GM08714 (cell line): Measurements from ENCODE around the gene EXOC1.
"Not testable (repeated sequence)": the region's sequence is repeated elsewhere in the genome, so short reads cannot be mapped to it uniquely, and the experiment has no call there.

Experiments
- H3K4me3 ChIP-seq: fragments of 200-500 bp; sonication (Bioruptor generic); 2 replicates; pipeline ENCODE4 v1.5.1; 2014; ENCODE audit warnings: mild to moderate bottlenecking, low read length, inconsistent platforms
- ZNF274 ChIP-seq: IDR thresholded peaks from 2 replicates; pipeline ENCODE4 v1.6.1; 2012; ENCODE audit warnings: mild to moderate bottlenecking, low read depth, low read length

Gene EXOC1

DNA sequence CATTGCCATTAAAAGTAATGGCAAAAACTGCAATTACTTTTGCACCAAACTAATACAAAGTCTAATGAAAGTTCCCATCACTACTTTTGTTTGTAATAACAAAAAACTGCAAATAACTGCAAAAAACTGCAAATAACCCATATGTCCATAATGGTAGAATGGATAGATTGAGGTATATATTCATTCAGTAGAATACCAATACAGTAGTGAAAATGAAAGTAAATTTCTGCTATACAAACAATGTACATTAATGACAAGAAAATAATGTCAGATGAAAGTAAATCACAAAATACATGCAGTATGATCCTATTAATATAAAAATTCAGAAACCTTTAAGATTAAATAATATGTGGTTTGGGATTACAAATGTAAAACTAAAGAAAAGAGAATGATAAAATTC lies 54.0 kb downstream of the EXOC1 start:
- no peak for TF ChIP-seq ZNF274
- no peak overlapping the region for H3K4me3 ChIP-seq

DNA sequence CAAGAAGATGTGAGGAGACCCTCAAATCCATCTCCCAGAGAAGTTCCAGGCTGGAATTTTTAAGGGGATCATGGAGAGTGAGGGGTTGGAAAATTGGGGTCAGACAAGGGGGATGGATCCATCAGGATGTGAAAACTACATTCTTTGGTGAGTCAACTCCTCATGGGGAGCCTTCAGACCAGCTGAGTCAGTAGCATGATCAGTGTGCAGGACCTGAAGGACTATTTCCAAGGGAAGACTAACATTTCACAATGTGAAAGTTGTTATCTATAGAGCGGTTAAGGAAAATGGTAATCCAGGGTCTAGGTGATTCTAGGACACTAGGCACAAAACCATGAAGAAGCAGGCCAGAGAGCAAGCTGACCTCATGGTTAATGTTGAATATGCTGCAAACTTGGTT lies 56.7 kb downstream of the EXOC1 start:
- no peak overlapping the region for H3K4me3 ChIP-seq
- TF ChIP-seq ZNF274 = no peak

DNA sequence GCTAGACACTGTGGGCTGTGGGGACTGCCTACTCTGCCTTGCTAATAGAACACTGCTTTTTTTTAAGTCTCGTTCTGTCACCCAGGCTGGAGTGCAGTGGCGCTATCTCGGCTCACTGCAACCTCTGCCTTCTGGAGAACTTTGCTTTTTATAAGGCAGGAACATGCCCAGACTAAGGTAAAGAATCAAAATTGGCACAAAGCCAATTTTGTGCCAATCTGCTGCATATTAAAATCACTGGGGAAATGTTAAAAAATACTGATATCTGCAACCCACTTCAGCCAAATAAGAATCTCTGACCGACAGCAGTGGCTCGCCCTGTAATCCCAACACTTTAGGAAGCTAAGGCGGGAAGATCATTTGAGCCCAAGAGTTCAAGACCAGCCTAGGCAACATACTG lies 58.8 kb downstream of the EXOC1 start:
- H3K4me3 ChIP-seq = no peak overlapping the region
- no peak for TF ChIP-seq ZNF274

DNA sequence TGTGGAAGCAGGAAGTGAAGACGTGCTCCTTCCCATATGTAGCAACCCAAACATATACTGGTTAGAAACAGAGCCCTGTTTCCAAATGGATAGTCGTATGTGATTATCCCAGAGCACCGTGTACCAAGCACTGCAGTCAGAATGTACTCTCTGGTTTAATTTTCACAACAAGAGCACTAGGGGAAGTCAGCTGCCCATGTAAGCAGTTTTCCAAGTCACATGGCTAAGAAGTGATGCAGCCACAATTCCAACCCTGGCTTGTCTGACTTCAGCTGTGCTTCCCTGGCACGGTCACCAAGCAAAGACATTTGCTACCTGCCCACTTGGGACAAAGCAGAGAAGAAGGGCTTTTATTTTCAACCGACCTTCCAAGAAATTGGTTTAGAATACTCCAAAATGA lies 67.1 kb downstream of the EXOC1 start:
- no peak overlapping the region for H3K4me3 ChIP-seq
- TF ChIP-seq ZNF274 = no peak

DNA sequence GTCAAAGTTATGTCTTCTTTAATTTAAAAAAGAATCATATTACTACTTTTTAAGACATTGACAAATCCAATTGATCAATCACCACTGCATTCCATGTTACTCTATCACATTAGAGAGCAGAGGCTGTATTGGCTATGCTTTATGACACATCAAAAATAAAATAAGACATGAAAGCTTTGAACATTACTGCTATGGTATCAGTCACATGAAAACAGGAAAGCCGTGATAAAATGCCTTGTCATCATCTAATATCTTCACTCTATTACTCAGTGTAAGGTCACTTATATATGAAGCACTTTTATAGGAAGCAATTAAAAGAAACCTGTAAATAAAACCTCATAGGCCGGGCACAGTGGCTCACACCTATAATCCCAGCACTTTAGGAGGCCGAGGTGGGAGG lies 67.6 kb downstream of the EXOC1 start:
- no peak for TF ChIP-seq ZNF274
- H3K4me3 ChIP-seq = no peak overlapping the region

DNA sequence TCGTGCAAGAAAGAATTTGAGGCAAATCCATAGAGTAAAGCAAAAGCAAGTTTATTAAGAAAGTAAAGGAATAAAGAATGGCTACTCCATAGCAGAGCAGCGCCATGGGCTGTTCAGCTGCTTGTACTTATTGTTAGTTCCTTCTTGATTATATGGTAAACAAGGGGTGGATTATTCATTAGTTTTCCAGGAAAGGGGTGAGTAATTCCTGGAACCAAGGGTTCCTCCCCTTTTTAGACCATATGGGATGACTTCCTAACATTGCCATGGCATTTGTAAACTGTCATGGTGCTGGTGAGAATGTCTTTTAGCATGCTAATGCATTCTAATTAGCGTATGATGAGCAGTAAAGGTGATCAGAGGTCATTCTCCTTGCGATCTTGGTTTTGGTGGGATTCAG lies 71.8 kb downstream of the EXOC1 start:
- H3K4me3 ChIP-seq = no peak overlapping the region
- no peak for TF ChIP-seq ZNF274

DNA sequence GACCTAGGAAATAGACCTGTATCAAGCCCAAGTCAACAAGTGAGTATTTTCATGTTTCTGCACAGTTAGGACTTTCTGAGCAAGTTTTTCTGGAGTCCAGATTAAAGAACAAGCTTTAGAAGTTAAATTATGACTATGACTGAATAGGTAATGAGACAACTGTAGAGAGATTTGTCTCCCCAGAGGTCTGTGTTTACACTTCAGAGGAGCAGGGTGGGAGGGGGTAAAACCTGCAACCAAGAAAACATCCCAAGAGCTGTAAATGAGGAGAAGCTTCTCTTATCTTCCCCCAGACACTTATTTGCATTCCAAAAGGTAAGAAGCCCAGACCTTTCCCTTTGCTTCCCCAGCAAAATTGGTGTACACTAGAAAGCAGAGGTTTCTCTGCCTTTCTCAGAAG lies 73.2 kb downstream of the EXOC1 start:
- TF ChIP-seq ZNF274 = no peak
- no peak overlapping the region for H3K4me3 ChIP-seq

DNA sequence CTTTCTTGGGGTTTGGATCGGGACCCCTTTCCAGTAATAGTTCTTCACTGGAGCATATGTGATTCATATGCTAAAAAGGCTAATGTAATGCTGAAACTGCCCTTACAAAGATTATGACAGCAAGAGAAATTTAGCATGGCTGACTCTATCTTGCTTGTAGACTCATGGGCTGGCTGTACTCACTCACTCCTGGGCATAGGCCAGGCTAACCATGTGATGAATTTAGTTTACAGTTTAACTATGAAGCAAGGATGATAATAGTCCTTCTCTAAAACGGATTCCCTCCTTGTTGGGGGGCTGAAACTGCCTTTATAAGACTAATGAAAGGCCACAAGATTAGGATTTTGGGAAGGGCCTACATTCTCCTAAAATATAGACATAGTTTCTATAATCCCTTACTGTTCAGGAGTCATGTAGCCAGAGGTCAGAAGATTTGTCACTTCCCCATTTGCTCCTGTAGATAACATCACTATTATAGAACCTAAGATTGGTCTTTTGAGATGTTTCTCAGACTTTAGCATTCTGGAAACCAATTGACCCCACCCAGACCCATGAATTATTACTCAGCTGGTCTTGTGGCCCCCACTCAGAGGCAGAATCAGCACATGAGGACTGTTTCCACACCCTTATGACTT lies 74.5 kb downstream of the EXOC1 start:
- TF ChIP-seq ZNF274 = no peak
- no peak overlapping the region for H3K4me3 ChIP-seq

DNA sequence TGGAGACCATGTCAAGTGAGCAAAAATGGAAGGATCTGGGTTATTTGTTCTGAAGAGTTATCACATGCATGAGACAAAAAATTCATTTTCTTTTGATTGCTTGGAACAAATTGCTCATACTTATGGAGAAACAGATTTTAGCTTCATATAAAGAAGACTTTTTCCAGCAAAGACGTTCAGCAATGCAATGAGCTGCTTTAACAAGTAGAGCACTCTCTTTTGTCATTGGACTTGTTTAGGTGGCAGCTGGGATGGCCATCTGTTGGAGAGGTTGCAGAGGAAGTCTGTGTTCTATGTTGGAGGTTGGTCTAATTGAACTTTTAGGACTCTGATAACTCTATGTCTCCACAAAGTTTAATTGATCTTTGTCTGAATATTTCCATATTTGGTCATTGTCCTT lies 75.4 kb downstream of the EXOC1 start:
- no peak for TF ChIP-seq ZNF274
- no peak overlapping the region for H3K4me3 ChIP-seq

DNA sequence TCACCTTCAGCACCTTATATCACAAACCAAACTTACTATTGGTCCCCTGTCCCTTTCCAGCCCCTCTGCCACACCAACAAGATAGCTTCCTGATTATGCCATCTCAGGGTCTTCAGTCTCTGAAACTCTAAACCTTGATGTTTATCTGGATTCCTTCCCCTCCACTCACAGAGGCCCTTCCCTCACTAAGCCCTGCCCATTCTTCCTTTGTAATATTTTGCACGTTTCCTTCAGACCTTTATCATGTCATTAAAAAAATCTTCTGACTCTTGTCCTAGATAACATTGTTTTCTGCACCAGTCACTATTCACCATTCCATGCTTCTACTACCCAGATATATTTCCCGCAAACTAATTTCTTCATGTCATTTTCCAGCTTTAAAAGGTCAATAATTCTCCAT lies 77.6 kb downstream of the EXOC1 start:
- H3K4me3 ChIP-seq = no peak overlapping the region
- no peak for TF ChIP-seq ZNF274

DNA sequence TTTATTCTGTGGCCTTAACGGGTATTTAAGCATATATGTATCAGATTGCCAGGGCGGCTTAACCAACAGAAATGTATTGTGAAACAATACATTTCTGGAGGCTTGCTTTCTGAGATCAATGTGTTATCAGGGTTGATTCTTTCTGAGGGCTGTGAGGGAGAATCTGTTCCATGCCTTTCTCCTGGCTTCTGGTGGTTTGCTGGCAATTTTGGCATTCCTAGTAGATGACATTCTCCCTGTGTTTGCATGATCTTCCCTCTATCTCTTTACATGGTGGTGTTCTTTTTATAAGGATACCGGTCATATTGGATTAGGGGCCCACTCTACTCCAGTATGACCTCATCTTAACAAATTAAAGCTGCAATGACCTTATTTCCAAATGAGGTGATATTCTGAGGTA lies 78.4 kb downstream of the EXOC1 start:
- no peak for TF ChIP-seq ZNF274
- H3K4me3 ChIP-seq = no peak overlapping the region

DNA sequence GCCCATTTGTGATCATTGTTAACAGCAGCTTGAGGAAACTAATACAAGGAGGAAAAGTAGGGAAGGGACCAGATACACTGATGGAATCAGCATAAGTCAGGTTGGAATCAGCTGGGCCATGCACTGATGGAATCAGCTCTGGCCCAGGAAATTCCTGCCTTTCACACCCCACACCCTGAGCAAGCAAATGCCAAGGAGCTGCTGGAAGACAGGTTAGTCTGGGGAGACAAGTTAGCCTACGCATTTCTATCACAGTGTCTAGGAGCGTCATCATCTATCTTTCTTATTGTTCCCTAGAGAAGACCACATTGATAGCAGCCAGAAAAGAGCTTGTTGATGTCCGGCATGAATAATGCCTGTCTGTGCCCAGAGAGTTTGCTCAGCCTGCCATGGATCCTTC lies 79.1 kb downstream of the EXOC1 start:
- H3K4me3 ChIP-seq = no peak overlapping the region
- no peak for TF ChIP-seq ZNF274

DNA sequence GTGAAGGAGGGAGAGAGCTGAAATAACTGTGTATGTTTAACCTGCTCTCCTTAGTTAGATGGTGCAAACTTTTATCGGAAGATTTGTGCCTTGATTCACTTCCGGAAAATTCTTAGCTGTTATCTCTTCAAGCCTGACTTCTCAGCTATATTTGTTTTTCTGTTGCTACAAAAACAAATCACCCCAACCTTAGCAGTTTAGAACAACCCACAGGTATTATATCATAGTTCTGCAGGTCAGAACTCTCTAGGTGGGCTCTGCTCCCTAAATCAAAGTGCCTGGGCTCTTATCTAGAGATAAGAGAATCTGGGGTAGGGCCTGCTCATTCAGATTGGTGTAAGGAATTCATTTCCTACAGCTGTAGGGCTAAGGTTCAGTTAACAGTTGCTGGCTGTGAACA lies 80.2 kb downstream of the EXOC1 start:
- no peak for TF ChIP-seq ZNF274
- H3K4me3 ChIP-seq = no peak overlapping the region

DNA sequence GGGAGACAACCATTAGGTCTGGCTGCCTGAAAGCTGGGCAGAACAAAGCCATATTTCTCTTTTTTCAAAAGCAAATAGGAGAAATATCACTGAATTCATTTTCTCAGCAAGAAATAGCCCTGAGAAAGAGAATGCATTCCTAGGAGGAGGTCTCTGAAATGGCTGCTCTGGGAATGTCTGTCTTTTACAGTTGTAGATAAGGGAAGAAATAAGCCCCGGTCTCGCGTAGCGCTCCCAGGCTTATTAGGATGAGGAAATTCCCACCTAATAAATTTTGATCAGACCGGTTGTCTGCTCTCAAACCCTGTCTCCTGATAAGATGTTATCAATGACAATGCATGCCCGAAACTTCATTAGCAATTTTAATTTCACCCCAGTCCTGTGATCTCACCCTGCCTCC lies 82.5 kb downstream of the EXOC1 start:
- not testable (repeated sequence) for H3K4me3 ChIP-seq

DNA sequence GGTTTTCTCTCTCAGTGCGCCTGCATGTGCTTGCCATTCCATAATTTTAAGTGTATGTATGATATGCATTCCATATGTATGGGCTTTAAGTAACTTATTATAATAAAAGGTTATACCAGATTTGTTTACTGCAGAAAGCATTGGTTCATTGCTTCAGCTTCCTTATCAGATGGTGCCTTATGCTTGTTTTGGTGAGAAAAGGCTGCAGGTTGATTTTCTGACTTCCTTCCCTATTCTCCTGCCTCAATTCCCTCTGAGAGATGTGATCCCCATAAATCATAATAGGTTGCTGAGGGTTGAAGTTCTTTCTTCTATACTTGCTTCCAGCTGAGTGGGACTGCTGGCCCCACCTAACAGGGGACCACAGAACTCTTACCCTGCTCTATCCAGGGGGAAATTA lies 85.0 kb downstream of the EXOC1 start:
- no peak for TF ChIP-seq ZNF274

DNA sequence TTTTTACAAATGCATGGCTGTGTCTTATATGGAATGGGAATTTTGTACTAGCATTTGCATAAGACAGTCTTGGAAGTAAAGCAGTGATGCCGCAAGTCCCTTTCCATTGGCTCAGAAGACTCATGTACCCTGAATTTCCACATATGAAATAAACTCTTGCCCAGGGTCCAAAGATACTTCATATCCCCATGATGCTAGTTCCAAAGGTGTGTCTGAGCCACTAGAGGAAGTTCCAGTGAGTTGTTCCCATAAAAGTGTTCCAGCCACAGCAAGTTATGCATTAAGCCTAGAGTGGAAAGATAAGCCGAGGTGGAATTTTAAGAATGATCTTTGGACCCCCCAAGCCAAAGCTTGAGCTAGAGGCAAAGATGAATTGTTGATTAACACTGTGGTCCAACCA lies 86.0 kb downstream of the EXOC1 start:
- no peak for TF ChIP-seq ZNF274

More for the DNA sequence above, 85.0 kb downstream of the EXOC1 start:
- H3K4me3 ChIP-seq = no peak overlapping the region

More for the DNA sequence above, 86.0 kb downstream of the EXOC1 start:
- H3K4me3 ChIP-seq = no peak overlapping the region
